Measurements from ENCODE around the gene SCARF2.
"Not testable (repeated sequence)": the region's sequence is repeated elsewhere in the genome, so short reads cannot be mapped to it uniquely, and the experiment has no call there.

SCARF2 gene

DNA sequence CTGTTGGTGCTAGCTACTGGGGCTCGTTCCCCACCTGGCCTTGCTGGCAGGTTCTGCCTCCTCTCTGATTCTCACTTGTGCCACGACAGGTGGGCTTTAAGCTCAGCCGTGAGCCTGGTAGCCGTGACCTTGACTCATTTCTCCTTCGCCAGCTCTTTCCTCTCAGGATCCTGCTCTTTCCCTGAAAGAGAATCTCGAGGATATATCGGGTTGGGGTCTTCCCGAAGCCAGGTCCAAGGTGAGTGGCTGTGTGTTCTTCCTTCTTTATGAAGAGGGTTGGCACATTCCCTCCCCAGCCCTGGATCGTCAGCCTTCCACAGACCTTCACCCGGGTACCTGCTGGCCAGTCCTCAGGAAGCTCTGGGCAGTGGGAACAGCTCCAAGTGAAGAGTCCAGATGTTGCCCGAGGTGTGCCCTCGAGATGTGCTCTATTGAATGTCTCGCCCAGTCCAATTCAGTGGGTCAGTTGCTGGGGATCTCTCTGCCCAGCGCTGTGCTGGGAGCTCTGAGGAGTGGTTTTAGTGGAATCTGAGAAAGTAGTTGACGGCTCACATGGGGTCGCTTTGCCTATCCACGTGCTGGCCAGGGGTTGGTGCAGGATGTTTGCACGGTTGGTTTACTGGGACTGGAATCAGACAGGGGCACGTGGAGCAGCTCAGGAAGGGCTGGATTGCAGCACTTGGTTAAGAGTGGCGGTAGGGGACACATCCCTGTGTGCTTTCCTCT, 42.3 kb downstream of the SCARF2 start:
- DNase-seq (ENCODE audit: low spot score) = no peak

GRCh38 chr22:20393705-20394476, 43.7 kb downstream of the SCARF2 start, which contains the start of gene ZNF74:
Gene ZNF74, plus strand, starts transcription at chr22:20394151. Its CDS starts 478 bp downstream, at chr22:20394629.
- DNase-seq (ENCODE audit: low spot score) = peak; percentile 94

DNA sequence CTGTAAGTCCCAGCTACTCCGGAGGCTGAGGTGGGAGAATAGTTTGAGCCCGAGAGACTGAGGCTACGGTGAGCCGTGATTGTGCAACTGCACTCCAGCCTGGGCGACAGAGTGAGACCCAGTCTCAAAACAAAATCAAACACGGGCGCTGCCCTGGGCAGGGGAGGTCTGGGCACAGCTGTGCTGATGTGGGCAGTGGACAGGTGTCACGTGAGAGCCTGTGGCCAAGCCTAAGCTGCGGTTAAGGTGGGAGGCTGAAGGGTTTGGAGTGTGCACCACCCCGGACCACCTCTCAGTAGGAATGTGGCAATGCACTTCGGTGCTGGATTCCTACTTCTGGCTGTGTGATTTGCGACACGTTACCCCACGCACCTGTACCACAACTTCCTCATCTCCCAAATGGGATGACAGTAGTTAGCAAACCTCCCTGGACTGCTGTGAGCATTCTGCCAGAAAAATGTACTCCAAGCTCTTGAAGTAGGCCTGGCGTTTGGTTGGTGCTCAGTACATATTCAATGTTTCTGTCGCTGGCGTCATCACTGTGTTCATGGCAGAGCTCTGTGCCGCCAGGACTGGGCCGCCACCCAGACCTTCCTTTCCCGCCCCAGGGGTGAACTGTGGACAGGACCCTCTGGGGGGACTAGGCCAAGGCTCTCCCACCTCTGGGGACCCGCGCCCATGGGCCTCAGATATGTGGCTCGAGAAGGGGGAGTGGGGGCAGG, 44.5 kb downstream of the SCARF2 start:
- no peak for DNase-seq (ENCODE audit: low spot score)

GRCh38 chr22:20392365-20392881, 45.2 kb downstream of the SCARF2 start:
- not testable (repeated sequence) for DNase-seq (ENCODE audit: low spot score)

GRCh38 chr22:20391222-20391621, 46.4 kb downstream of the SCARF2 start:
- no peak for DNase-seq (ENCODE audit: low spot score)

DNA sequence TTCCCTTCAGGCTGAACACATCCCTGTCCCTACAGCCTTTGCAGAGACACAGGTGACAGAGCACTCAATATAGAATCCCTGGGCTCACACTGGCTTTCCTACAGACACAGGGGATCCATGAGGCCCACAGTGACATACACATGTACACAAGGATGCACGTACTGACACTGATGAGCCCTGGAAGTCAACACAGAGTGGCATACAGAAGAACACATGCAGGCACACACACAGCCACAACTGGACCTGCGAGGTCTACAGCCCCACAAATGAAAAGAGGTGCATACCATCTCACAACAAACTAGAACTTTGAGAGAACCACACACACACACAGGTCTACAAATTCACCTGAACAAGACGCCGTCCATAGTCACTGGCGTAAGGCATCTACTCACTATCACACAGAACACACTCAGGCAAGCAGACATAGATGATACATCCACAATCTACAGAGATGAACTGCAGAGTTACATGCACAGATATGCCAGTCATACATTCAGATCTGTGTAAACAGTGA, 47.2 kb downstream of the SCARF2 start:
- DNase-seq (ENCODE audit: low spot score) = no peak

DNA sequence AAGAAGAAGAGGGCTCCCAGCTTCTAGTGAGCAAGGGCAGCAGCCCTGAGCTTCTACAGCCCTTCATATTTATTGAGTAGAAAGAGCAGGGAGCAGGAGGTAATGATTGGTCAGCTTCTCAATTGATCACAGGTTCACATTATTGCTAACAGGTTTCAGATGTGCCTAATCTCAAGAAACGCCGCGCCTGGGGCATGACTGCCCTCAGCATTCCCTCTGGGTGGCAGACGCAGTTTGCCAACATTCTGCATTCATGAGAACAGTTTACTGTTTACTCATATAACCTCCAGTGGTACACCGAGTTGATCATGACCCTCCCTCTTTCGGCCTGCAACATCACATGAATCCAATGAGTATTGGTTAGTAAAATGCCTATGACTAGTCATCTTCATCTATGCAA, 48.3 kb downstream of the SCARF2 start:
- DNase-seq (ENCODE audit: low spot score) = no peak

DNA sequence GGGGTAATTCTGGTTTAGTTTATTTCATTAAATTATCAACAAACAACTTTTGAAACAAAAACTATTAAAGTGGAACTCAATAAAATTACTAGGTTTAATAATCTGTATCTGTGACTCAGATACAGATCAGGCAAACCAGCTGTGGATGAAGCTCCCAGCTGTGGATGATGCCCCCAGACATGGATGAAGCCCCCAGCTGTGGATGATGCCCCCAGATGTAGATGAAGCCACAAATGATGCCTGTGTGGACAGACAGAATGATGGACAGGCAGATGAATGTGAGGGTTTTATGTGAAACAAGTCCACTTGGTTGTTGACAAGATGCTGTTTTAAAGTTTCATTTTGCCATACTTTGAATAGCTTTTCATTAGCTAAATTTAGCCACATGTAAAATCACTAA, 49.4 kb downstream of the SCARF2 start:
- no peak for DNase-seq (ENCODE audit: low spot score)

GRCh38 chr22:20386972-20387371, 50.7 kb downstream of the SCARF2 start:
- DNase-seq (ENCODE audit: low spot score) = no peak

GRCh38 chr22:20386336-20386735, 51.3 kb downstream of the SCARF2 start:
- DNase-seq (ENCODE audit: low spot score) = no peak

DNA sequence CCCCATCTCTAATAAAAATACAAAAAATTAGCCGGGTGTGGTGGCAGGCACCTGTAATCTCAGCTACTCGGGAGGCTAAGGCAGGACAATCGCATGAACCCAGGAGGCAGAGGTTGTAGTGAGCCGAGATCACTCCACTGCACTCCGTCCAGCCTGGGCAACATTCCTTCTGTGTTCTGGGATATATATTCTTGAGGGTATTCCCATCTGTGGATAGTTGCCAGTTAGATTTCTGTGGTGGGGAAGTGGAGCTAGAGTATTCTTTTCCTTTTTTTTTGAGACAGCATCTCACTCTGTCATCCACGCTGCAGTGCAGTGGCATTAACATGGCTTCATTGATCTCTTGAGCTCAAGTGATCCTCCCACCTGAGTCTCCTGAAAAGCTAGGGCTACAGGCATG, 52.8 kb downstream of the SCARF2 start:
- DNase-seq (ENCODE audit: low spot score) = no peak

- no peak for DNase-seq (ENCODE audit: low spot score)
These were observed 53.5 kb downstream of the SCARF2 start for GRCh38 chr22:20384171-20384570.

DNA sequence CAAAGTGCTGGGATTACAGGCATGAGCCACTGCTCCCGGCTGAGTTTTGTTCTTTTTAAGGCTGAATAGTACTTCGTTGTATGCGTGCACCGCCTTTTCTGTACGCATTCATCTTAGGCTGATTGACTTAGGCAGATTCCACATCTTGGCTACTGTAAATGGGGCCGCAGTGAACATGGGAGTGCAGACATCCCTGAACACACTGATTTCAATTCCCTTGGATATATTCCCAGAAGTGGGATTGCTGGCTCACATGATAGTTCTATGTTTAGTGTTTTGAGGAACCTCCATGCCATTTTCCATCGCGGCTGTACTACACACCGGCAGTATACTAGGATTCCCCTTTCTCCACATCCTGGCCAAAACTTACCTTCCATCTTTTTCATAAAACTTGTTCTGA, 54.1 kb downstream of the SCARF2 start:
- DNase-seq (ENCODE audit: low spot score) = no peak

- no peak for DNase-seq (ENCODE audit: low spot score)
These were observed 57.1 kb downstream of the SCARF2 start for GRCh38 chr22:20380486-20380885.

GRCh38 chr22:20378684-20379083, 58.9 kb downstream of the SCARF2 start:
- DNase-seq (ENCODE audit: low spot score) = not testable (repeated sequence)

- DNase-seq (ENCODE audit: low spot score) = no peak
These were observed 59.5 kb downstream of the SCARF2 start for GRCh38 chr22:20378110-20378509.

DNA sequence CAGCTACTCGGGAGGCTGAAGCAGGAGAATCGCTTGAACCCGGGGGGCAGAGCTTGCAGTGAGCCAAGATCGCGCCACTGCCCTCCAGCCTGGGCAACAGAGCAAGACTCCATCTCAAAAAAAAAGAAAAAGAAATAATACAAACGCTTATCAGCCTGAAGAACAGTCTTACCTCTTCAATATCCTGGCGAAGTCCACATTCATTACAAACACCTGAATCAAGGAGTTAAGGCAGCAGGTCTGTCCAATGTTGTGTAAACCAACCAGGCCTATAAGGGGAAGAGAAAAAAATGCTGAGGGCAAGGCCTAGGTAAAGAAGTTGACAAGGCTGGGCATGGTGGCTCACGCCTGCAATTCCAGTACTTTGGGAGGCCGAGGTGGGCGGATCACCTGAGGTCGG, 60.6 kb downstream of the SCARF2 start:
- not testable (repeated sequence) for DNase-seq (ENCODE audit: low spot score)

GRCh38 chr22:20376281-20376680, 61.3 kb downstream of the SCARF2 start:
- DNase-seq (ENCODE audit: low spot score) = not testable (repeated sequence)
